Thoracic aorta (tissue), 2 donors: ENCODE measurements around the gene NUDCD3. TPM values are rescaled to one million over a fixed set of nuclear protein-coding genes. Genes with fewer than 3 reads are reported as not detected.

Source experiments
- ATAC-seq: fragments of 150-250 bp; one replicate; pipeline ENCODE4 v1.8.0; 2017; ENCODE audit warnings: low read depth; ENCODE audit not compliant: insufficient number of reproducible peaks, low FRiP score
- DNase-seq: peaks from one replicate; pipeline ENCODE4 v3.0.0-alpha.2; 2020; ENCODE audit warnings: low spot score
- H3K27ac ChIP-seq, 2 donors: fragments of 200-600 bp; sonication (generic); 1 replicate in 1 of 2; 2 replicates in 1 of 2; pipeline ENCODE4 v1.5.1; 2016; ENCODE audit warnings: mild to moderate bottlenecking in 2 of 2, moderate library complexity in 2 of 2
- H3K27me3 ChIP-seq: fragments of 200-600 bp; sonication (generic); replicated peaks from 2 replicates; pipeline ENCODE4 v1.6.0; 2016; ENCODE audit warnings: mild to moderate bottlenecking; ENCODE audit not compliant: insufficient read depth
- H3K36me3 ChIP-seq: fragments of 200-600 bp; sonication (generic); one replicate; pipeline ENCODE4 v1.5.1; 2016
- H3K4me1 ChIP-seq, 2 donors: fragments of 200-600 bp; sonication (generic); 1 replicate in 1 of 2; 2 replicates in 1 of 2; pipeline versions ENCODE4 v1.5.1 to v1.6.0; 2016; ENCODE audit warnings: low read depth in 2 of 2, mild to moderate bottlenecking in 1 of 2; ENCODE audit not compliant: control insufficient read depth in 1 of 2
- H3K4me3 ChIP-seq: fragments of 200-600 bp; sonication (generic); 2 replicates; pipeline ENCODE4 v1.5.1; 2016; ENCODE audit warnings: mild to moderate bottlenecking
- H3K9me3 ChIP-seq: fragments of 200-600 bp; sonication (generic); 2 replicates; pipeline ENCODE4 v1.5.1; 2016
- CTCF ChIP-seq: fragments of 200-600 bp; sonication (generic); IDR thresholded peaks from one replicate; pipeline ENCODE4 v1.5.1; 2019; ENCODE audit warnings: antibody characterized with exemption
- total RNA-seq, 2 donors: library from RNA; depleted of rRNA; stranded (reverse); fragments of >200 nt; gene quantifications; one replicate each; pipeline versions ENCODE4 v1.1.0 to v1.2.3, GENCODE V29; 2016

Gene NUDCD3
- total RNA-seq, 2 donors from 2014 or later: 57.0 to 64.5 TPM

GRCh38 chr7:44505595-44505994 lies 15.1 kb upstream of the NUDCD3 start:
- no peak overlapping the region for H3K4me3 ChIP-seq
- ATAC-seq (no peak), DNase-seq (no peak)
- H3K4me1 ChIP-seq: no peaks in the 10 kb centered on the region
- TF ChIP-seq CTCF: no peak
- H3K9me3 ChIP-seq: no peaks in the 10 kb centered on the region
- H3K27me3 ChIP-seq: no peaks in the 10 kb centered on the region
- H3K27ac ChIP-seq: no peak overlapping the region
- H3K36me3 ChIP-seq: no peaks in the 10 kb centered on the region

- TF ChIP-seq CTCF: no peak
- no peaks in the 10 kb centered on the region for H3K9me3 ChIP-seq
- DNase-seq (no peak), ATAC-seq (no peak)
- H3K27ac ChIP-seq: no peak overlapping the region
- H3K4me3 ChIP-seq: no peak overlapping the region
- no peaks in the 10 kb centered on the region for H3K27me3 ChIP-seq
- H3K4me1 ChIP-seq: no peaks in the 10 kb centered on the region
- H3K36me3 ChIP-seq: no peaks in the 10 kb centered on the region
These were observed 7.9 kb upstream of the NUDCD3 start for GRCh38 chr7:44498230-44498954.

- Histone ChIP-seq H3K36me3 (no peaks in the 10 kb centered on the region), H3K27me3 (no peaks in the 10 kb centered on the region), H3K4me1 (no peaks in the 10 kb centered on the region), H3K9me3 (no peaks in the 10 kb centered on the region), H3K27ac (no peak overlapping the region), H3K4me3 (no peak overlapping the region)
- ATAC-seq: no peak
- TF ChIP-seq CTCF: no peak
- DNase-seq: no peak
These were observed 6.9 kb upstream of the NUDCD3 start for GRCh38 chr7:44497155-44498027.

- Histone ChIP-seq H3K4me1 (peaks cover 0 to under 1% of the 10 kb centered on the region in 2 donors), H3K27me3 (no peaks in the 10 kb centered on the region), H3K9me3 (no peaks in the 10 kb centered on the region), H3K4me3 (no peak overlapping the region), H3K36me3 (no peaks in the 10 kb centered on the region), H3K27ac (no peak overlapping the region)
- ATAC-seq (no peak), DNase-seq (no peak)
- TF ChIP-seq CTCF: no peak
These were observed 5.9 kb upstream of the NUDCD3 start for GRCh38 chr7:44496385-44496784.

- Histone ChIP-seq H3K4me3 (no peak overlapping the region), H3K36me3 (no peaks in the 10 kb centered on the region), H3K27ac (no peak overlapping the region), H3K4me1 (peaks cover 0 to 4% of the 10 kb centered on the region in 2 donors), H3K27me3 (no peaks in the 10 kb centered on the region), H3K9me3 (no peaks in the 10 kb centered on the region)
- TF ChIP-seq CTCF: no peak
- no peak for ATAC-seq
- DNase-seq: no peak
These were observed 4.5 kb upstream of the NUDCD3 start for GRCh38 chr7:44494960-44495359.
